Endothelial cell of umbilical vein (primary cell): ENCODE data around the gene HTATSF1. TPM values are rescaled to one million over a fixed set of nuclear protein-coding genes. Genes with fewer than 3 reads are reported as not detected.

Experiments
- BruUV-seq: library from RNA; stranded (reverse); fragments of 400-500 nt; replicated peaks from 2 replicates; lab custom pipeline; 2021; lab: Mats Ljungman, UMichigan
- CTCF ChIA-PET: fragments of 300-600, 350-600 bp; sonication (Branson Sonifier 250); formaldehyde crosslinking; loops from one replicate; lab custom pipeline; 2021; ENCODE audit warnings: antibody characterized with exemption, inconsistent platforms; lab: Charles Lee
- POLR2A ChIA-PET: fragments of 300-600, 350-600 bp; sonication (Branson Sonifier 250); formaldehyde crosslinking; loops from one replicate; lab custom pipeline; 2021; ENCODE audit warnings: antibody characterized with exemption, inconsistent platforms; lab: Charles Lee
- DNase-seq: peaks from one replicate; pipeline ENCODE4 v3.0.0-alpha.2; 2011; ENCODE audit warnings: low read depth, low spot score
- FAIRE-seq: peaks from 2 replicates; lab custom pipeline; 2011; peaks lifted over from hg19 to GRCh38; lab: Jason Lieb, UNC
- H2AFZ ChIP-seq: 2 replicates; pipeline ENCODE4 v1.6.0; 2012; ENCODE audit warnings: low read depth, low read length, control low read depth, inconsistent platforms
- H3K27ac ChIP-seq: 2 replicates; pipeline ENCODE4 v1.5.1; 2011; ENCODE audit warnings: low read depth, mild to moderate bottlenecking, control low read depth, low read length, moderate library complexity; ENCODE audit not compliant: insufficient read depth
- H3K27me3 ChIP-seq, 2 experiments: 2 replicates each; pipeline versions ENCODE4 v1.6.0 to v1.6.1; 2011; ENCODE audit warnings: low read length in 2 of 2, mixed read lengths in 1 of 2; ENCODE audit not compliant: control insufficient read depth in 2 of 2, insufficient read depth in 2 of 2
- H3K36me3 ChIP-seq, 2 experiments: 2 replicates in 1 of 2; 3 replicates in 1 of 2; pipeline ENCODE4 v1.5.1; 2011; ENCODE audit warnings: low read length in 2 of 2, mild to moderate bottlenecking in 1 of 2, moderate library complexity in 1 of 2; ENCODE audit not compliant: control insufficient read depth in 2 of 2, insufficient read depth in 2 of 2; ENCODE audit errors: extremely low read depth in 1 of 2
- H3K4me1 ChIP-seq: 3 replicates; pipeline ENCODE4 v1.5.1; 2011; ENCODE audit warnings: mild to moderate bottlenecking, low read length; ENCODE audit not compliant: control insufficient read depth, insufficient read depth; ENCODE audit errors: extremely low read depth
- H3K4me2 ChIP-seq: 2 replicates; pipeline ENCODE4 v1.6.1; 2011; ENCODE audit warnings: low read length, control low read depth, mixed read lengths; ENCODE audit not compliant: insufficient read depth
- H3K4me3 ChIP-seq, 3 experiments: fragments of 200-600 bp in 1 of 3; sonication (generic), shearing (Covaris generic) in 1 of 3; replicated peaks in 1 of 3; 2 replicates each; pipeline ENCODE4 v1.5.1; 2011 to 2016; ENCODE audit warnings: control low read depth in 3 of 3, low read length in 3 of 3, mild to moderate bottlenecking in 2 of 3, inconsistent platforms in 1 of 3, low read depth in 1 of 3, moderate library complexity in 1 of 3; ENCODE audit not compliant: insufficient read depth in 1 of 3
- H3K79me2 ChIP-seq: 2 replicates; pipeline ENCODE4 v1.6.0; 2012; ENCODE audit warnings: low read length, inconsistent platforms; ENCODE audit not compliant: control insufficient read depth, insufficient read depth
- H3K9ac ChIP-seq: replicated peaks from 2 replicates; pipeline ENCODE3; 2011; ENCODE audit warnings: low read length, control low read depth; ENCODE audit not compliant: insufficient read depth; ENCODE audit errors: extremely low read depth
- H3K9me1 ChIP-seq: replicated peaks from 3 replicates; pipeline ENCODE4 v1.6.0; 2011; ENCODE audit warnings: mild to moderate bottlenecking, low read length; ENCODE audit not compliant: control insufficient read depth, insufficient read depth; ENCODE audit errors: extremely low read depth
- H3K9me3 ChIP-seq: replicated peaks from 2 replicates; pipeline ENCODE4 v1.5.1; 2012; ENCODE audit warnings: low read length, inconsistent platforms; ENCODE audit not compliant: control insufficient read depth, insufficient read depth
- H4K20me1 ChIP-seq: replicated peaks from 2 replicates; pipeline ENCODE3; 2011; ENCODE audit warnings: mild to moderate bottlenecking, low read length; ENCODE audit not compliant: control insufficient read depth, insufficient read depth; ENCODE audit errors: extremely low read depth
- EZH2 ChIP-seq: IDR thresholded peaks from 2 replicates; pipeline ENCODE4 v1.6.1; 2012; ENCODE audit warnings: borderline replicate concordance, low read depth, mild to moderate bottlenecking, moderate library complexity, low read length, inconsistent platforms; ENCODE audit not compliant: severe bottlenecking
- FOS ChIP-seq: IDR thresholded peaks from 2 replicates; pipeline ENCODE4 v1.6.1; 2011; ENCODE audit warnings: mild to moderate bottlenecking, low read length, moderate library complexity, borderline replicate concordance; ENCODE audit not compliant: insufficient read depth
- GATA2 ChIP-seq: IDR thresholded peaks from 2 replicates; pipeline ENCODE4 v1.7.0; 2011; ENCODE audit warnings: low read depth, mild to moderate bottlenecking, moderate library complexity, mixed read lengths, low read length; ENCODE audit not compliant: insufficient read length, insufficient read depth
- JUN ChIP-seq: IDR thresholded peaks from 2 replicates; pipeline ENCODE4 v1.6.1; 2011; ENCODE audit warnings: borderline replicate concordance, low read depth; ENCODE audit not compliant: insufficient read length, insufficient read depth
- MYC ChIP-seq: IDR thresholded peaks from one replicate; pipeline ENCODE4 v1.6.1; 2011; ENCODE audit warnings: mild to moderate bottlenecking, low read depth, low read length
- POLR2A ChIP-seq: IDR thresholded peaks from 2 replicates; pipeline ENCODE4 v1.6.1; 2012; ENCODE audit warnings: low read depth, mild to moderate bottlenecking, control low read depth, low read length
- POLR2AphosphoS5 ChIP-seq: IDR thresholded peaks from 2 replicates; pipeline ENCODE4 v1.6.1; 2012; ENCODE audit warnings: low read depth, mild to moderate bottlenecking, control low read depth, low read length, moderate library complexity; ENCODE audit not compliant: insufficient read depth
- dilution Hi-C: fragments of 300-500 bp; cut with MboI; formaldehyde crosslinking; loops from one replicate; pipeline ENCODE4 v1.15.0; 2019; ENCODE audit warnings: low sequenced_read_pairs; ENCODE audit not compliant: extremely low pct_ligation_motif_present
- intact Hi-C: fragments of 100-400 bp; cut with micrococcal nuclease; formaldehyde crosslinking; loops from one replicate; pipeline ENCODE4 v1.10.0; 2022
- polyA plus RNA-seq, 4 experiments: library from polyadenylated mRNA; depleted of rRNA in 3 of 4; stranded (reverse) in 3 of 4; unstranded in 1 of 4; fragments of >200 nt; gene quantifications; 2 replicates each; pipeline versions ENCODE4 v1.2.1 to v1.2.3, GENCODE V29; 2011 to 2012; ENCODE audit warnings: missing spikeins in 1 of 4
- total RNA-seq: library from RNA; stranded (reverse); gene quantifications from 2 replicates; pipeline ENCODE4 v1.2.3, GENCODE V29; 2021
- TF ChIP-seq, protein P1 (sequence below), 2 donors: IDR thresholded peaks; 1 replicate in 1 of 2; 2 replicates in 1 of 2; pipeline ENCODE4 v1.5.1; 2011; ENCODE audit warnings: low read length in 2 of 2, mild to moderate bottlenecking in 2 of 2, moderate library complexity in 2 of 2, control low read depth in 1 of 2, inconsistent platforms in 1 of 2, low read depth in 1 of 2; ENCODE audit not compliant: insufficient read depth in 1 of 2; ENCODE audit errors: extremely low read depth in 1 of 2
- TF ChIP-seq, protein P2 (sequence below): IDR thresholded peaks from 2 replicates; pipeline ENCODE4 v1.6.1; 2011; ENCODE audit not compliant: insufficient read depth, insufficient read length

The HTATSF1 gene
- total and polyA plus RNA-seq, 2 donors (not counting 3 experiments of a cell fraction or from before 2014, with no cell fraction given), result 1.0 to 31.1 TPM

DNA sequence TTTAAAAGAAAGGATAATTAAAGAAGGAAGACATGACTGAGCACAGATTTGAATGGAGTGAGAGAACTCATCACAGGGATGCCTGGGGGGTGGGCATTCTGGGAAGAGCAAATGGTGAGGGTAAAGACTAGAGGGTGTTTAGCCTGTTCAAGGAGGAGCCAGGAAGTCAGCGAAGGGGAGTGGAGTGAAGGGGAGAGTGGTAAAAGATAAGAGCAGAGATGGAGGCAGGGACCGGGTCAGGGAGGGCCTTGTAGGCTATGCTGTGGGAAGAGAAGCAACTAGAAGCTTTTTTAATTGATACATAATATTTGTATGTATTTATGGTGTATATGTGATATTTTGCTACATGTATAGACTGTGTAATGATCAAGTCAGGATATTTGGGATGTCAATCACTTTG lies 32.4 kb downstream of the HTATSF1 start:
- no peak for FAIRE-seq
- dilution Hi-C loops (no loop called here), intact Hi-C loops (no loop called here)
- Histone ChIP-seq H3K27me3 (no peaks in the 10 kb centered on the region), H3K9ac (no peak overlapping the region), H3K36me3 (no peaks in the 10 kb centered on the region), H3K4me1 (no peaks in the 10 kb centered on the region), H3K9me1 (no peaks in the 10 kb centered on the region), H3K9me3 (no peaks in the 10 kb centered on the region), H3K4me3 (no peak overlapping the region), H3K27ac (no peak overlapping the region), H3K79me2 (no peaks in the 10 kb centered on the region), H2AFZ (no peak overlapping the region), H3K4me2 (no peak overlapping the region), H4K20me1 (no peaks in the 10 kb centered on the region)
- no TSS peak for BruUV-seq
- CTCF ChIA-PET, result no interaction called here
- TF ChIP-seq POLR2AphosphoS5, result no peak
- TF ChIP-seq MYC, result no peak
- no peak for TF ChIP-seq FOS
- no peak for TF ChIP-seq POLR2A
- TF ChIP-seq EZH2, result no peak
- no peak for TF ChIP-seq GATA2
- no peak for TF ChIP-seq JUN
- TF ChIP-seq, protein P1, sequence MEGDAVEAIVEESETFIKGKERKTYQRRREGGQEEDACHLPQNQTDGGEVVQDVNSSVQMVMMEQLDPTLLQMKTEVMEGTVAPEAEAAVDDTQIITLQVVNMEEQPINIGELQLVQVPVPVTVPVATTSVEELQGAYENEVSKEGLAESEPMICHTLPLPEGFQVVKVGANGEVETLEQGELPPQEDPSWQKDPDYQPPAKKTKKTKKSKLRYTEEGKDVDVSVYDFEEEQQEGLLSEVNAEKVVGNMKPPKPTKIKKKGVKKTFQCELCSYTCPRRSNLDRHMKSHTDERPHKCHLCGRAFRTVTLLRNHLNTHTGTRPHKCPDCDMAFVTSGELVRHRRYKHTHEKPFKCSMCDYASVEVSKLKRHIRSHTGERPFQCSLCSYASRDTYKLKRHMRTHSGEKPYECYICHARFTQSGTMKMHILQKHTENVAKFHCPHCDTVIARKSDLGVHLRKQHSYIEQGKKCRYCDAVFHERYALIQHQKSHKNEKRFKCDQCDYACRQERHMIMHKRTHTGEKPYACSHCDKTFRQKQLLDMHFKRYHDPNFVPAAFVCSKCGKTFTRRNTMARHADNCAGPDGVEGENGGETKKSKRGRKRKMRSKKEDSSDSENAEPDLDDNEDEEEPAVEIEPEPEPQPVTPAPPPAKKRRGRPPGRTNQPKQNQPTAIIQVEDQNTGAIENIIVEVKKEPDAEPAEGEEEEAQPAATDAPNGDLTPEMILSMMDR (IDR thresholded peaks at IDR 0.05; ENCODE audit: extremely low read depth in 1 of 2, insufficient read depth in 1 of 2, low read depth in 1 of 2, low read length in 2 of 2), result no peak
- TF ChIP-seq, protein P2, sequence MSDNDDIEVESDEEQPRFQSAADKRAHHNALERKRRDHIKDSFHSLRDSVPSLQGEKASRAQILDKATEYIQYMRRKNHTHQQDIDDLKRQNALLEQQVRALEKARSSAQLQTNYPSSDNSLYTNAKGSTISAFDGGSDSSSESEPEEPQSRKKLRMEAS, result no peak
- POLR2A ChIA-PET, result no interaction called here
- DNase-seq, result no peak
